ENCODE data around the gene S100Z.

S100Z gene

GRCh38 chr5:76831110-76831452 lies 18.7 kb upstream of the S100Z start:
- DNase-seq (ENCODE audit: low read depth in 2 of 2), result peak; percentile 80 to 94
- no peak for TF ChIP-seq CTCF (IDR thresholded peaks at IDR 0.05; ENCODE audit: low read depth, low read length)
- no peak overlapping the region for H3K4me3 ChIP-seq (replicated peaks in 1 of 2; ENCODE audit: low read depth in 2 of 2, low read length in 2 of 2)

- TF ChIP-seq CTCF (IDR thresholded peaks at IDR 0.05; ENCODE audit: low read depth, low read length), result peak; percentile 24
- H3K4me3 ChIP-seq (replicated peaks in 1 of 2; ENCODE audit: low read depth in 2 of 2, low read length in 2 of 2), result no peak overlapping the region
Observed at GRCh38 chr5:76836181-76836580, 13.6 kb upstream of the S100Z start.

GRCh38 chr5:76836585-76836984 lies 13.2 kb upstream of the S100Z start:
- peak in 1 of 2 donors; percentile 31 for DNase-seq (ENCODE audit: low read depth in 2 of 2)
- H3K4me3 ChIP-seq (replicated peaks in 1 of 2; ENCODE audit: low read depth in 2 of 2, low read length in 2 of 2), result no peak overlapping the region
- no peak for TF ChIP-seq CTCF (IDR thresholded peaks at IDR 0.05; ENCODE audit: low read depth, low read length)

More at GRCh38 chr5:76836181-76836580, 13.6 kb upstream of the S100Z start:
- DNase-seq (ENCODE audit: low read depth in 2 of 2), result peak in 1 of 2 donors; percentile 52

- no peak overlapping the region for H3K4me3 ChIP-seq (replicated peaks in 1 of 2; ENCODE audit: low read depth in 2 of 2, low read length in 2 of 2)
- no peak for TF ChIP-seq CTCF (IDR thresholded peaks at IDR 0.05; ENCODE audit: low read depth, low read length)
Observed at GRCh38 chr5:76838481-76839261, 11.1 kb upstream of the S100Z start.

GRCh38 chr5:76841361-76841760 lies 8.5 kb upstream of the S100Z start:
- no peak for DNase-seq (ENCODE audit: low read depth in 2 of 2)
- no peak overlapping the region for H3K4me3 ChIP-seq (replicated peaks in 1 of 2; ENCODE audit: low read depth in 2 of 2, low read length in 2 of 2)
- no peak for TF ChIP-seq CTCF (IDR thresholded peaks at IDR 0.05; ENCODE audit: low read depth, low read length)

More at GRCh38 chr5:76838481-76839261, 11.1 kb upstream of the S100Z start:
- DNase-seq (ENCODE audit: low read depth in 2 of 2), result peak in 1 of 2 donors; percentile 67

- DNase-seq (ENCODE audit: low read depth in 2 of 2), result no peak
- no peak overlapping the region for H3K4me3 ChIP-seq (replicated peaks in 1 of 2; ENCODE audit: low read depth in 2 of 2, low read length in 2 of 2)
- no peak for TF ChIP-seq CTCF (IDR thresholded peaks at IDR 0.05; ENCODE audit: low read depth, low read length)
Observed at GRCh38 chr5:76845890-76846289, 3.9 kb upstream of the S100Z start.

All from cardiac fibroblast (primary cell).